Spleen (tissue), 11 donors: ENCODE results near the gene NRCAM. TPM values are rescaled to one million over a fixed set of nuclear protein-coding genes. Genes with fewer than 3 reads are reported as not detected.

ENCODE experiments used
- DNase-seq: peaks from one replicate; pipeline ENCODE4 v3.0.0-alpha.2; 2020
- H3K27ac ChIP-seq, 8 donors: fragments of 200-600 bp; sonication (generic) in 7 of 8; 1 replicate in 4 of 8; 2 replicates in 4 of 8; pipeline versions ENCODE4 v1.5.0 to v1.8.0; 2016 to 2021; ENCODE audit warnings: inconsistent platforms in 4 of 8, mild to moderate bottlenecking in 4 of 8, moderate library complexity in 1 of 8
- H3K27me3 ChIP-seq, 7 donors: fragments of 200-600 bp; sonication (generic) in 6 of 7; replicated peaks in 1 of 7; 1 replicate in 4 of 7; 2 replicates in 3 of 7; pipeline versions ENCODE4 v1.5.0 to v1.8.0; 2016 to 2021; ENCODE audit warnings: inconsistent platforms in 3 of 7, mild to moderate bottlenecking in 1 of 7
- H3K36me3 ChIP-seq, 6 donors: fragments of 200-600 bp; sonication (generic) in 5 of 6; 1 replicate in 4 of 6; 2 replicates in 2 of 6; pipeline versions ENCODE4 v1.5.0 to v1.8.0; 2016 to 2021; ENCODE audit warnings: inconsistent platforms in 2 of 6
- H3K4me1 ChIP-seq, 6 donors: fragments of 200-600 bp; sonication (generic) in 5 of 6; 1 replicate in 3 of 6; 2 replicates in 3 of 6; pipeline versions ENCODE4 v1.5.0 to v1.8.0; 2016 to 2021; ENCODE audit warnings: inconsistent platforms in 3 of 6
- H3K4me3 ChIP-seq, 8 donors: fragments of 200-600 bp; sonication (generic) in 7 of 8; 1 replicate in 4 of 8; 2 replicates in 4 of 8; pipeline versions ENCODE4 v1.5.0 to v1.8.0; 2016 to 2021; ENCODE audit warnings: inconsistent platforms in 4 of 8, mild to moderate bottlenecking in 4 of 8, moderate library complexity in 2 of 8
- H3K9me3 ChIP-seq, 8 donors: fragments of 200-600 bp; sonication (generic) in 7 of 8; 1 replicate in 4 of 8; 2 replicates in 4 of 8; pipeline versions ENCODE4 v1.5.0 to v1.8.0; 2016 to 2021; ENCODE audit warnings: inconsistent platforms in 4 of 8
- CTCF ChIP-seq, 11 experiments: fragments of 200-600 bp in 7 of 11; fragments of 450-650 bp in 4 of 11; sonication (generic) in 4 of 11; IDR thresholded peaks in 8 of 11; conservative IDR thresholded peaks in 3 of 11; 1 replicate in 7 of 11; 2 replicates in 4 of 11; pipeline versions ENCODE4 v1.4.0 to v1.8.0; 2016 to 2021; ENCODE audit warnings: antibody characterized with exemption in 11 of 11, inconsistent platforms in 4 of 11, mild to moderate bottlenecking in 1 of 11
- POLR2A ChIP-seq, 3 donors: fragments of 450-650 bp; IDR thresholded peaks; one replicate each; pipeline ENCODE4 v1.5.1; 2017; ENCODE audit warnings: antibody characterized with exemption in 3 of 3, mild to moderate bottlenecking in 1 of 3
- POLR2AphosphoS5 ChIP-seq, 3 donors: sonication (generic); formaldehyde crosslinking; IDR thresholded peaks; one replicate each; pipeline ENCODE4 v1.5.1; 2017; ENCODE audit warnings: antibody characterized with exemption in 3 of 3
- WGBS, 5 donors: extraction: QIAGEN DNeasy Blood & Tissue Kit in 3 of 5; methylation state at CpG; one replicate each; pipeline versions ENCODE4 v1.1.5 to v1.1.7; 2013 to 2018; 5-methylcytosine and 5-hydroxymethylcytosine counted together
- intact Hi-C: fragments of 100-400 bp; cut with DNase I; formaldehyde crosslinking; loops from one replicate; pipeline ENCODE4 v1.15.0; 2023; ENCODE audit warnings: low total_unique reads
- polyA plus RNA-seq, 3 donors: library from polyadenylated mRNA; stranded (reverse); fragments of 200-250 nt; gene quantifications; one replicate each; pipeline ENCODE4 v1.2.1, GENCODE V29; 2013
- total RNA-seq, 7 donors: library from RNA; depleted of rRNA in 3 of 7; stranded (reverse); fragments of >200 nt in 3 of 7; fragmentation: NEBNext Ultra II Directional in 4 of 7; extraction: Animal tissue kit (Norgen Biotek cat#: 25700) in 4 of 7; gene quantifications; one replicate each; pipeline versions ENCODE4 v1.1.0 to v1.2.1, GENCODE V29; 2016 to 2021
- donor health status: healthy with polysubstance abuse.
- donor health status: DM: no; HTN: no; CAD: no; lungs with moderate emphysema.
- donor health status: DM: no; HTN: no; CAD: no.
- donor health status: Bipolar disorder and iron deficiency.
- donor health status: healthy.
- donor health status: DM: no; HTN: no; CAD: no.
- donor health status: DM: yes; HTN: yes; CAD: no.

The NRCAM gene
- total and polyA plus RNA-seq, 10 donors = 4.1 to 88.5 (median 15.0) TPM

GRCh38 chr7:108358553-108358952, 97.7 kb downstream of the NRCAM start:
- WGBS, 5 donors = 58 to 78% (median 72%) methylated on average over 4 of the region's 4 CpGs
- Histone ChIP-seq H3K4me1 (peaks cover 0 to 3% (median 0%) of the 10 kb centered on the region in 6 donors), H3K27ac (no peak overlapping the region), H3K36me3 (no peaks in the 10 kb centered on the region), H3K4me3 (no peak overlapping the region), H3K27me3 (no peaks in the 10 kb centered on the region), H3K9me3 (no peaks in the 10 kb centered on the region)
- no peak for DNase-seq
- TF ChIP-seq CTCF (IDR thresholded peaks at IDR 0.05 in 8 of 11, conservative IDR thresholded peaks at IDR 0.05 in 3 of 11) = no peak
- TF ChIP-seq POLR2AphosphoS5 (IDR thresholded peaks at IDR 0.05) = peak in 1 of 3 donors; percentile 26
- no peak for TF ChIP-seq POLR2A (IDR thresholded peaks at IDR 0.05)
- intact Hi-C loops = no loop called here

GRCh38 chr7:108351729-108352131, 104.5 kb downstream of the NRCAM start:
- H3K27me3 ChIP-seq = no peaks in the 10 kb centered on the region
- TF ChIP-seq CTCF (IDR thresholded peaks at IDR 0.05 in 8 of 11, conservative IDR thresholded peaks at IDR 0.05 in 3 of 11) = no peak
- no peak for TF ChIP-seq POLR2AphosphoS5 (IDR thresholded peaks at IDR 0.05)
- no peak for TF ChIP-seq POLR2A (IDR thresholded peaks at IDR 0.05)
- no peaks in the 10 kb centered on the region for H3K4me1 ChIP-seq
- no peak for DNase-seq
- no peaks in the 10 kb centered on the region for H3K9me3 ChIP-seq
- no peak overlapping the region for H3K27ac ChIP-seq
- no peak overlapping the region for H3K4me3 ChIP-seq
- intact Hi-C loops = no loop called here
- no peaks in the 10 kb centered on the region for H3K36me3 ChIP-seq

GRCh38 chr7:108348913-108349312, 107.3 kb downstream of the NRCAM start:
- no peaks in the 10 kb centered on the region for H3K27me3 ChIP-seq
- H3K36me3 ChIP-seq = no peaks in the 10 kb centered on the region
- no peak for TF ChIP-seq POLR2AphosphoS5 (IDR thresholded peaks at IDR 0.05)
- no peak for TF ChIP-seq POLR2A (IDR thresholded peaks at IDR 0.05)
- no peak for TF ChIP-seq CTCF (IDR thresholded peaks at IDR 0.05 in 8 of 11, conservative IDR thresholded peaks at IDR 0.05 in 3 of 11)
- H3K4me3 ChIP-seq = no peak overlapping the region
- H3K27ac ChIP-seq = no peak overlapping the region
- intact Hi-C loops = no loop called here
- no peak for DNase-seq
- no peaks in the 10 kb centered on the region for H3K9me3 ChIP-seq
- WGBS, 5 donors = 69 to 96% (median 93%) methylated on average over 3 of the region's 3 CpGs
- H3K4me1 ChIP-seq = no peaks in the 10 kb centered on the region

GRCh38 chr7:108347616-108348015, 108.6 kb downstream of the NRCAM start:
- Histone ChIP-seq H3K9me3 (no peaks in the 10 kb centered on the region), H3K4me1 (no peaks in the 10 kb centered on the region), H3K36me3 (no peaks in the 10 kb centered on the region), H3K27ac (no peak overlapping the region), H3K4me3 (no peak overlapping the region), H3K27me3 (no peaks in the 10 kb centered on the region)
- 28 to 51% (median 43%) methylated on average over 2 of the region's 2 CpGs for WGBS, 5 donors
- intact Hi-C loops = no loop called here
- no peak for DNase-seq
- TF ChIP-seq POLR2A (IDR thresholded peaks at IDR 0.05) (no peak), CTCF (IDR thresholded peaks at IDR 0.05 in 8 of 11, conservative IDR thresholded peaks at IDR 0.05 in 3 of 11) (no peak), POLR2AphosphoS5 (IDR thresholded peaks at IDR 0.05) (no peak)
